GM21367 (cell line): ENCODE measurements around the gene KRTAP5-5.
"Not testable (repeated sequence)": the region's sequence is repeated elsewhere in the genome, so short reads cannot be mapped to it uniquely, and the experiment has no call there.

Experiments used
- ATAC-seq: cut with Tn5 transposase; IDR thresholded peaks from one replicate; pipeline ENCODE4 v1.9.1; 2021; ENCODE audit not compliant: unreplicated experiment

The KRTAP5-5 gene

GRCh38 chr11:1629326-1630185 is at the start of gene KRTAP5-5:
KRTAP5-5 (plus strand) TSS chr11:1629775; CDS start chr11:1629841, 66 bp downstream.
- no peak for ATAC-seq

- no peak for ATAC-seq
These were observed 47.6 kb upstream of the KRTAP5-5 start for GRCh38 chr11:1581976-1582375.

GRCh38 chr11:1582909-1583308 is 46.7 kb upstream of the KRTAP5-5 start:
- not testable (repeated sequence) for ATAC-seq

- ATAC-seq = not testable (repeated sequence)
These were observed 44.8 kb upstream of the KRTAP5-5 start, which contains the start of gene KRTAP5-1 for GRCh38 chr11:1584661-1585370. KRTAP5-1 (minus strand) TSS chr11:1585283; CDS start chr11:1585249, 34 bp downstream.

- ATAC-seq = no peak
These were observed 42.9 kb upstream of the KRTAP5-5 start for GRCh38 chr11:1586699-1587098.

- ATAC-seq = not testable (repeated sequence)
These were observed 40.2 kb upstream of the KRTAP5-5 start for GRCh38 chr11:1589191-1589963.

GRCh38 chr11:1589996-1590395 is 39.6 kb upstream of the KRTAP5-5 start:
- ATAC-seq = no peak

- no peak for ATAC-seq
These were observed 36.9 kb upstream of the KRTAP5-5 start for GRCh38 chr11:1592628-1593027.

GRCh38 chr11:1595994-1596575 is 33.5 kb upstream of the KRTAP5-5 start:
- not testable (repeated sequence) for ATAC-seq

GRCh38 chr11:1596576-1597121 is 32.9 kb upstream of the KRTAP5-5 start:
- not testable (repeated sequence) for ATAC-seq

GRCh38 chr11:1597331-1597993 is 32.1 kb upstream of the KRTAP5-5 start:
- ATAC-seq = no peak

GRCh38 chr11:1597994-1598380 is 31.6 kb upstream of the KRTAP5-5 start, which contains the start of gene KRTAP5-2:
KRTAP5-2 (minus strand) TSS chr11:1598294; CDS start chr11:1598250, 44 bp downstream.
- no peak for ATAC-seq

- ATAC-seq = not testable (repeated sequence)
These were observed 31.2 kb upstream of the KRTAP5-5 start for GRCh38 chr11:1598406-1598805.

- no peak for ATAC-seq
These were observed 30.8 kb upstream of the KRTAP5-5 start for GRCh38 chr11:1598816-1599215.

GRCh38 chr11:1600626-1601025 is 28.9 kb upstream of the KRTAP5-5 start:
- no peak for ATAC-seq

GRCh38 chr11:1601663-1602062 is 27.9 kb upstream of the KRTAP5-5 start:
- not testable (repeated sequence) for ATAC-seq

GRCh38 chr11:1603629-1604028 is 25.9 kb upstream of the KRTAP5-5 start:
- ATAC-seq = no peak

- ATAC-seq = no peak
These were observed 25.4 kb upstream of the KRTAP5-5 start for GRCh38 chr11:1604181-1604580.

- ATAC-seq = no peak
These were observed 24.9 kb upstream of the KRTAP5-5 start for GRCh38 chr11:1604711-1605110.

- ATAC-seq = not testable (repeated sequence)
These were observed 23.7 kb upstream of the KRTAP5-5 start for GRCh38 chr11:1605923-1606322.
